WTC11 (cell line): Measurements from ENCODE around the gene TJP3. TPM values are rescaled to one million over a fixed set of nuclear protein-coding genes. Genes with fewer than 3 reads are reported as not detected.

Source experiments
- ATAC-seq: fragments of 200-7000 bp; cut with Tn5 transposase; 2 replicates; pipeline ENCODE4 v1.10.0; 2021; ENCODE audit warnings: mild to moderate bottlenecking, moderate library complexity
- CTCF ChIA-PET: fragments of 300-600 bp; sonication (Branson Sonifier 250); formaldehyde crosslinking; loops from one replicate; lab custom pipeline; 2021; ENCODE audit warnings: antibody characterized with exemption; lab: Charles Lee
- POLR2A ChIA-PET: fragments of 350-600 bp; sonication (Branson Sonifier 250); formaldehyde crosslinking; loops from one replicate; lab custom pipeline; 2021; ENCODE audit warnings: antibody characterized with exemption; lab: Charles Lee
- DNase-seq: peaks from one replicate; pipeline ENCODE4 v3.0.0; 2021; ENCODE audit warnings: low spot score
- H3K27ac Mint-ChIP-seq: 2 replicates; pipeline ENCODE4 v1.8.0; 2021; ENCODE audit warnings: mixed read lengths
- H3K27me3 Mint-ChIP-seq: 2 replicates; pipeline ENCODE4 v1.8.0; 2021; ENCODE audit warnings: low read depth, mild to moderate bottlenecking, moderate library complexity, mixed read lengths
- H3K36me3 Mint-ChIP-seq: 2 replicates; pipeline ENCODE4 v1.8.0; 2021; ENCODE audit warnings: mixed read lengths
- H3K4me1 Mint-ChIP-seq: 2 replicates; pipeline ENCODE4 v1.8.0; 2022; ENCODE audit warnings: mixed read lengths
- H3K4me3 Mint-ChIP-seq: 2 replicates; pipeline ENCODE4 v1.8.0; 2021; ENCODE audit warnings: mild to moderate bottlenecking, moderate library complexity, mixed read lengths
- H3K9me3 Mint-ChIP-seq: 2 replicates; pipeline ENCODE4 v1.8.0; 2021; ENCODE audit warnings: mixed read lengths
- CDX4 ChIP-seq: fragments of 250-450 bp; sonication (Bioruptor Pico); IDR thresholded peaks from 2 replicates; pipeline ENCODE4 v1.9.0; 2021; ENCODE audit warnings: moderate library complexity, mild to moderate bottlenecking, inconsistent platforms, borderline replicate concordance
- CTCF ChIP-seq: fragments of 200-600 bp; IDR thresholded peaks from 2 replicates; pipeline ENCODE4 v1.8.0; 2022; ENCODE audit warnings: antibody characterized with exemption
- EMX1 ChIP-seq: fragments of 250-450 bp; sonication (Bioruptor Pico); IDR thresholded peaks from 2 replicates; pipeline ENCODE4 v1.8.0; 2021; ENCODE audit warnings: mild to moderate bottlenecking
- FOXK1 ChIP-seq: sonication (generic); formaldehyde crosslinking; IDR thresholded peaks from 2 replicates; pipeline ENCODE4 v1.8.0; 2022; ENCODE audit warnings: mild to moderate bottlenecking, moderate library complexity, missing genetic modification reagents
- FOXP4 ChIP-seq: sonication (generic); formaldehyde crosslinking; IDR thresholded peaks from 2 replicates; pipeline ENCODE4 v1.8.0; 2022; ENCODE audit warnings: mild to moderate bottlenecking, missing genetic modification reagents
- HMGXB4 ChIP-seq: sonication (generic); formaldehyde crosslinking; IDR thresholded peaks from 2 replicates; pipeline ENCODE4 v1.8.1; 2023; ENCODE audit warnings: mild to moderate bottlenecking, moderate library complexity, missing genetic modification reagents
- MXD4 ChIP-seq: fragments of 250-450 bp; sonication (Bioruptor Pico); IDR thresholded peaks from 2 replicates; pipeline ENCODE4 v1.8.0; 2021; ENCODE audit warnings: mild to moderate bottlenecking, moderate library complexity, borderline replicate concordance
- RELA ChIP-seq: sonication (generic); formaldehyde crosslinking; IDR thresholded peaks from 2 replicates; pipeline ENCODE4 v1.8.1; 2022; ENCODE audit warnings: missing genetic modification reagents, mild to moderate bottlenecking, borderline replicate concordance
- ZBTB21 ChIP-seq: sonication (generic); formaldehyde crosslinking; IDR thresholded peaks from 2 replicates; pipeline ENCODE4 v1.8.1; 2023; ENCODE audit warnings: mild to moderate bottlenecking, missing genetic modification reagents, borderline replicate concordance
- ZNF317 ChIP-seq: sonication (generic); formaldehyde crosslinking; IDR thresholded peaks from 2 replicates; pipeline ENCODE4 v1.8.1; 2023; ENCODE audit warnings: low read depth, mild to moderate bottlenecking, moderate library complexity, missing genetic modification reagents, borderline replicate concordance
- ZNF416 ChIP-seq: fragments of 250-450 bp; sonication (Bioruptor Pico); IDR thresholded peaks from 2 replicates; pipeline ENCODE4 v1.9.0; 2021; ENCODE audit warnings: mild to moderate bottlenecking, inconsistent platforms
- total RNA-seq: library from RNA; stranded (reverse); gene quantifications from 3 replicates; pipeline ENCODE4 v1.2.3, GENCODE V29; 2021
- TF ChIP-seq, protein P1 (sequence below): sonication (generic); formaldehyde crosslinking; IDR thresholded peaks from 2 replicates; pipeline ENCODE4 v1.8.1; 2022; ENCODE audit warnings: missing genetic modification reagents, borderline replicate concordance
- TF ChIP-seq, protein P2 (sequence below): sonication (generic); formaldehyde crosslinking; IDR thresholded peaks from 2 replicates; pipeline ENCODE4 v1.8.1; 2023; ENCODE audit warnings: mild to moderate bottlenecking, missing genetic modification reagents, borderline replicate concordance
- TF ChIP-seq, protein P3 (sequence below): sonication (generic); formaldehyde crosslinking; IDR thresholded peaks from 2 replicates; pipeline ENCODE4 v1.8.0; 2022; ENCODE audit warnings: mild to moderate bottlenecking, missing genetic modification reagents
- TF ChIP-seq, protein P4 (sequence below): sonication (generic); formaldehyde crosslinking; IDR thresholded peaks from 2 replicates; pipeline ENCODE4 v1.8.1; 2023; ENCODE audit warnings: mild to moderate bottlenecking, missing genetic modification reagents

Gene TJP3
- total RNA-seq, 1 experiment from 2014 or later = 36.2 TPM

DNA sequence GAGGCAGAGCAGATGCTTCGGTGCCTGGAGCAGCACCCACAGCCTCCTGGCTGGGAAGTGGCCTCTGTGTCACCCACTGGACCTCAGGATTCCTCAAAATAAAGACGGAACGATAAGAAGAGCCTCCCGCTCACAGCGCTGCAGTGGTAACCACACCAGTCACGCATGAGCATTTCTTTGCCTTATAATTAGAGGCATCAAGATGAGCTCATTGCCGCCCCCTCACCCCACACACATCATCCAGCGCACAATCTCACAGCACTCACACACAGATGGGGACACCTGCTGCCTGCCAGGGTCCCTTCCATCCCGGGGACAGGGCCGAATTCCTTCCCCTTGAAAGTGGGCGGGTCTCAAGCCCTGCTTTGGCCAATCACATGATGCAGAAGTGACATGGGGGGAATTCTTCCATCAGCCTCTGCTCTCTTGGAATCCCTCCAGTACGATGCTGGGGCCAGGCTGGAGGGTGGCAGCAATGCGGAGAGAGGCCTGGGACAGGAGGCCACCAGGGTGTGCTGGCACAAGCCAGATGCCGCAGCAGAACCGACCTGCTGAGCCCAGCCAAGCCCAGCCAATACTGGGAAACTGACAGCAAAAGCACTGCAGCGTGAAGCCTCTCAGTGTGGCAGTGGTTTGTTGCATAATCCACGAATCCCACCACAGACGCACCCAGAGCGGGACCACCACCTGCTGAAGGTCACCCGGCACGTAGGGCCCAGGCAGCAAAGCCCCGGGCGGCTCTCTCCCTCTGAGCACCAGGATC is 23.9 kb upstream of the TJP3 start (continued):
- no peak for TF ChIP-seq ZBTB21
- TF ChIP-seq, protein P1, sequence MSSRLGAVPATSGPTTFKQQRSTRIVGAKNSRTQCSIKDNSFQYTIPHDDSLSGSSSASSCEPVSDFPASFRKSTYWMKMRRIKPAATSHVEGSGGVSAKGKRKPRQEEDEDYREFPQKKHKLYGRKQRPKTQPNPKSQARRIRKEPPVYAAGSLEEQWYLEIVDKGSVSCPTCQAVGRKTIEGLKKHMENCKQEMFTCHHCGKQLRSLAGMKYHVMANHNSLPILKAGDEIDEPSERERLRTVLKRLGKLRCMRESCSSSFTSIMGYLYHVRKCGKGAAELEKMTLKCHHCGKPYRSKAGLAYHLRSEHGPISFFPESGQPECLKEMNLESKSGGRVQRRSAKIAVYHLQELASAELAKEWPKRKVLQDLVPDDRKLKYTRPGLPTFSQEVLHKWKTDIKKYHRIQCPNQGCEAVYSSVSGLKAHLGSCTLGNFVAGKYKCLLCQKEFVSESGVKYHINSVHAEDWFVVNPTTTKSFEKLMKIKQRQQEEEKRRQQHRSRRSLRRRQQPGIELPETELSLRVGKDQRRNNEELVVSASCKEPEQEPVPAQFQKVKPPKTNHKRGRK = no peak
- TF ChIP-seq ZNF317 (CRISPR knock-in tag) = no peak
- TF ChIP-seq, protein P2, sequence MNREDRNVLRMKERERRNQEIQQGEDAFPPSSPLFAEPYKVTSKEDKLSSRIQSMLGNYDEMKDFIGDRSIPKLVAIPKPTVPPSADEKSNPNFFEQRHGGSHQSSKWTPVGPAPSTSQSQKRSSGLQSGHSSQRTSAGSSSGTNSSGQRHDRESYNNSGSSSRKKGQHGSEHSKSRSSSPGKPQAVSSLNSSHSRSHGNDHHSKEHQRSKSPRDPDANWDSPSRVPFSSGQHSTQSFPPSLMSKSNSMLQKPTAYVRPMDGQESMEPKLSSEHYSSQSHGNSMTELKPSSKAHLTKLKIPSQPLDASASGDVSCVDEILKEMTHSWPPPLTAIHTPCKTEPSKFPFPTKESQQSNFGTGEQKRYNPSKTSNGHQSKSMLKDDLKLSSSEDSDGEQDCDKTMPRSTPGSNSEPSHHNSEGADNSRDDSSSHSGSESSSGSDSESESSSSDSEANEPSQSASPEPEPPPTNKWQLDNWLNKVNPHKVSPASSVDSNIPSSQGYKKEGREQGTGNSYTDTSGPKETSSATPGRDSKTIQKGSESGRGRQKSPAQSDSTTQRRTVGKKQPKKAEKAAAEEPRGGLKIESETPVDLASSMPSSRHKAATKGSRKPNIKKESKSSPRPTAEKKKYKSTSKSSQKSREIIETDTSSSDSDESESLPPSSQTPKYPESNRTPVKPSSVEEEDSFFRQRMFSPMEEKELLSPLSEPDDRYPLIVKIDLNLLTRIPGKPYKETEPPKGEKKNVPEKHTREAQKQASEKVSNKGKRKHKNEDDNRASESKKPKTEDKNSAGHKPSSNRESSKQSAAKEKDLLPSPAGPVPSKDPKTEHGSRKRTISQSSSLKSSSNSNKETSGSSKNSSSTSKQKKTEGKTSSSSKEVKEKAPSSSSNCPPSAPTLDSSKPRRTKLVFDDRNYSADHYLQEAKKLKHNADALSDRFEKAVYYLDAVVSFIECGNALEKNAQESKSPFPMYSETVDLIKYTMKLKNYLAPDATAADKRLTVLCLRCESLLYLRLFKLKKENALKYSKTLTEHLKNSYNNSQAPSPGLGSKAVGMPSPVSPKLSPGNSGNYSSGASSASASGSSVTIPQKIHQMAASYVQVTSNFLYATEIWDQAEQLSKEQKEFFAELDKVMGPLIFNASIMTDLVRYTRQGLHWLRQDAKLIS = no peak
- no peak for TF ChIP-seq CTCF

DNA sequence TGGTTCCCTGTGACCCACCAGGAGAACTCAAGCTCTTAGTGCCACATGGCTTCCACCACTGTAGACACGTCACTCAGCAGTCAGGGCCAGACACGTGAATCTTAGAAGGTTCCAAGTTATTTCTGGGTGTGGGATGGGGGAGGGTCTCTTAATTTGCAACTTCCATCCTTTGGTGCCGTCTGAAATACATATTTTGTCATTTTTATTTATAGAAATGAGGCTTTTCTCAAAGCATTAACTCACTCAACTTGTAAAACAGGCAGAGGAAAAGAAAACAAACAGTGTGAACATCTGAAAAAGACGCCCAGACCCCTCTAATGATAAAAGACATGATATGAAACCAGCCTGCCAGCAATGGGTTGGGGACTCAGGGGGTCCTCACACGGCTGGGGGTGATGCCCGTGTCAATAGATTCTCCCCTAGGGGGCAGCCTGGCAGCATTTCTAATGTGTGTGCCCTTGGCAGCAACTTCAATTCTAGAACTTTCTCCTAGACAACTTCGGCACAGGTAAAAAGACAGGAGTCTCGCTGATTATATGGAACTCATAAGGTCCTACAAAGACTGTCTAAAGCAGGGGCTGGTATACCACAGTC is 23.3 kb upstream of the TJP3 start:
- CTCF ChIA-PET = no interaction called here
- DNase-seq = no peak
- TF ChIP-seq EMX1 (no peak), RELA (CRISPR knock-in tag) (no peak), FOXP4 (CRISPR knock-in tag) (no peak)
- TF ChIP-seq, protein P3, sequence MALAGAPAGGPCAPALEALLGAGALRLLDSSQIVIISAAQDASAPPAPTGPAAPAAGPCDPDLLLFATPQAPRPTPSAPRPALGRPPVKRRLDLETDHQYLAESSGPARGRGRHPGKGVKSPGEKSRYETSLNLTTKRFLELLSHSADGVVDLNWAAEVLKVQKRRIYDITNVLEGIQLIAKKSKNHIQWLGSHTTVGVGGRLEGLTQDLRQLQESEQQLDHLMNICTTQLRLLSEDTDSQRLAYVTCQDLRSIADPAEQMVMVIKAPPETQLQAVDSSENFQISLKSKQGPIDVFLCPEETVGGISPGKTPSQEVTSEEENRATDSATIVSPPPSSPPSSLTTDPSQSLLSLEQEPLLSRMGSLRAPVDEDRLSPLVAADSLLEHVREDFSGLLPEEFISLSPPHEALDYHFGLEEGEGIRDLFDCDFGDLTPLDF (CRISPR knock-in tag) = no peak
- TF ChIP-seq, all 79 proteins: peak for 0
- H3K36me3 Mint-ChIP-seq = peaks cover 20% of the 10 kb centered on the region
- H3K27me3 Mint-ChIP-seq = no peaks in the 10 kb centered on the region
- POLR2A ChIA-PET = no interaction called here
- no peak overlapping the region for H3K27ac Mint-ChIP-seq
- peaks cover 41% of the 10 kb centered on the region for H3K4me1 Mint-ChIP-seq
- no peak overlapping the region for H3K4me3 Mint-ChIP-seq
- H3K9me3 Mint-ChIP-seq = peaks cover 13% of the 10 kb centered on the region
- ATAC-seq = no peak

GRCh38 chr19:3687393-3687773 is 20.8 kb upstream of the TJP3 start:
- ATAC-seq = no peak
- H3K4me1 Mint-ChIP-seq = peaks cover 22% of the 10 kb centered on the region

More at GRCh38 chr19:3687393-3687773, 20.8 kb upstream of the TJP3 start:
- H3K9me3 Mint-ChIP-seq = peaks cover 13% of the 10 kb centered on the region
- CTCF ChIA-PET = interaction anchor here (0.6 to 6.6 kb wide), 10 partner anchors 11 to 448 kb away, joined by 3 to 45 read pairs (median 3); partner anchors contain the start of genes NMRK2, PIP5K1C and TJP3
- H3K27me3 Mint-ChIP-seq = no peaks in the 10 kb centered on the region
- TF ChIP-seq, protein P4, sequence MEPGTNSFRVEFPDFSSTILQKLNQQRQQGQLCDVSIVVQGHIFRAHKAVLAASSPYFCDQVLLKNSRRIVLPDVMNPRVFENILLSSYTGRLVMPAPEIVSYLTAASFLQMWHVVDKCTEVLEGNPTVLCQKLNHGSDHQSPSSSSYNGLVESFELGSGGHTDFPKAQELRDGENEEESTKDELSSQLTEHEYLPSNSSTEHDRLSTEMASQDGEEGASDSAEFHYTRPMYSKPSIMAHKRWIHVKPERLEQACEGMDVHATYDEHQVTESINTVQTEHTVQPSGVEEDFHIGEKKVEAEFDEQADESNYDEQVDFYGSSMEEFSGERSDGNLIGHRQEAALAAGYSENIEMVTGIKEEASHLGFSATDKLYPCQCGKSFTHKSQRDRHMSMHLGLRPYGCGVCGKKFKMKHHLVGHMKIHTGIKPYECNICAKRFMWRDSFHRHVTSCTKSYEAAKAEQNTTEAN (CRISPR knock-in tag) = no peak
- TF ChIP-seq MXD4 (CRISPR knock-in tag) (no peak), ZNF416 (CRISPR knock-in tag) (no peak), CDX4 (no peak), HMGXB4 (no peak), FOXK1 (CRISPR knock-in tag) (no peak)
- DNase-seq = no peak
- H3K36me3 Mint-ChIP-seq = peaks cover 26% of the 10 kb centered on the region
- H3K4me3 Mint-ChIP-seq = peak overlapping the region; percentile 56
- POLR2A ChIA-PET = no interaction called here
- H3K27ac Mint-ChIP-seq = peak overlapping the region; percentile 96; the same call in 1 of the 2 replicates
